ENCODE measurements around the gene DNAAF5.
"Not testable (repeated sequence)": the region's sequence is repeated elsewhere in the genome, so short reads cannot be mapped to it uniquely, and the experiment has no call there.

Gene DNAAF5

DNA sequence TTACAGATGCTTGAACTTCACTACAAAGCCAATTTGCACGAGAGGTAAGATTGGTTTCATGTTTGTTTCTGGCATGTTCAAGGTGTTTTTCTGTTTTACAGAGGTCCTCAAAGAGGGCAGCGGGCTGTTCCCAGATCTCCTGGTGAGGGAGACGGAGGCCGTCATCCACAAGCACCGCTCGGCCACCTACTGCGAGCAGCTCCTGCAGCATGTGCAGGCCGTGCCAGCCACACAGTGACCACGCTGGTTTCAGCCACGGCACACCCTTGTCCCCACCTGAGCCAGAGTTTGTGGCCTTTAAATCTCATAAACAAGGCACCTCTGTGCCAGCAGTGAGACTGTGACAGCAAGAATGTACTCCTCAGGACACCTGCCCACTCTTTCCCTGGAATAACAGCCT lies 58.9 kb downstream of the DNAAF5 start:
- no peak for DNase-seq

GRCh38 chr7:786472-787255 lies 60.2 kb downstream of the DNAAF5 start:
- DNase-seq: peak; percentile 61

DNA sequence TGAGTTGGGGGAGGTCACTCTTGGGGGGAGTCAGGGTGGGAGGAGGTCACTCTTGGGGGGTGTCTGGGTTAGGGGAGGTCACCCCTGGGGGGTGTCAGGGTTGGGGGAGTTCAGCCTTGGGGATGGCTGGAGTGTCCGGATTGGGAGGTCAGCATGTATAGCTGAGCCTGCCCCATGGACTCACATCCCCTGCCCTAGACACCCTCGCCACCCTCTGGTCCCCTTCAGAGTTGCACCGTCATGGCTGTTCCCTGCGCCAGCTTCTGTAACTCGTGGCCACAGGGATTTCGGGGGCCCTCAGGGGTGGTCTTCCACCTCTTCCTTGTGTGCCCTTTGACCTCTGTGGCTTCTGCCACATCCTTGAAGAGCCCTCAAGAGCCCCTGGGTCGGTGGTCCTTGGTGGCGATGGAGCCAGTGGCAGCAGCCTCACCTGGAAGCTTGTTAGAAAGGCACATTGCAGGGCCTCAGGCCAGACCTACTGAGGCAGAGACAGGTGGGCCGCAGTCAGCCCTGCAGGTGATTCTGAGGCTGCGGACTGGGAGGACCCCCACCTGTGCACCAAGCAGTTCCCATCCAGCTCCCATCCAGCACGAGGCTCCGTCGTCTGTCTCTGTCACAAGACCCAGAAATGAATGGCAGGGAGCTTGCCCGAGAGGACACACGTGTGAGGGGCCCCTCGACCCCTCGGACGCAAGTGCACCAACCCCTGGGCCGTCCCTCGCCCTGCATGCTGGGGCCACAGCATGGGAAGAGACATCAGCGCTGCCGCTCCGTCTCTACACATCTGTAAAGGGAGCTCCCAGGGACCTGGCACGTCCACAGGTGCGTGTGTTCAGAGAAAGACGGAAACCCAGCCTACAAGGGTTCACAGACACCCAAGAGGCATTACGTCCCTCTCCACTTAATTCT lies 61.1 kb downstream of the DNAAF5 start:
- DNase-seq: no peak

DNA sequence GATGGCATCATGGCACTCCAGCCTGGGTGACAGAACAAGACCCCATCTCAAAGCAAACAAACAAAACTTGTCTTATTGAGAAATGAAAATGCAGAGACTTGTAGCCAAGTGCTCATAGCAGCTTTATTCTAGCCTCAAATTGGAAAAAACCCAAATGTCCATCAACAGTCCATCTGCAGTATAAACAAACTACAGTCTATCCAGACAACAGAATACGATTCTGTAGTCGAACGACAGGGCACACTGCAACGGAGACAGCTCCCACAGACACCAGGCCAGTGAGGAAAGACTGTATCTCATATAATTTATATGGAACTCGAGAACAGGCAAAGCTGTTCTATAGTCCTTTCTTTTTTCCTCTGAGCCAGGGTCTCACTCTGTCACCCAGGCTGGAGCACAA lies 65.0 kb downstream of the DNAAF5 start:
- DNase-seq: no peak

GRCh38 chr7:794207-794606 lies 67.7 kb downstream of the DNAAF5 start:
- no peak for DNase-seq

DNA sequence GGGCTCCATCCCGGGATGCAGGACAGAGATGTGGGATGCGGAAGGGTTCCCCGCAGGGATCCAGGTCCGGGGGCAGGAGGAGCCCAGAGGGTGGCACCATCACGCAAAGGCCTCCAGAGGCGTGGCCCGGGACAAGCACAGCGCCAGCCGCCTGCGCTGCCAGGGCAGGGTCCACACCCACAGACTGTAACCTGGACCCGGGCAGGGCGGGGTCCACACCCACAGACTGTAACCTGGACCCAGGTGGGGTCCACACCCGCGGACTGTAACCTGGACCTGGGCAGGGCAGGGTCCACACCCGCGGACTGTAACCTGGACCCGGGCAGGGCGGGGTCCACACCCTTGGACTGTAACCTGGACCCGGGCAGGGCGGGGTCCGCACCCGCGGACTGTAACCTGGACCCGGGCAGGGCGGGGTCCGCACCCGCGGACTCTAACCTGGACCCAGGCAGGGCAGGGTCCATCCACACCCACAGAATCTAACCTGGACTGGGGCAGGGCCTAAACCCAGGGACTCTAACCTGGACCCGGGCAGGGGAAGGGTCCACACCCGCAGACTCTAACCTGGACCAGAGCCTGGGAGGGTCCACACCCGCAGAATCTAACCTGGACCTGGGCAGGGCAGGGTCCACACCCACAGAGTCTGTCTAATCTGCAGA lies 68.3 kb downstream of the DNAAF5 start:
- DNase-seq: no peak

GRCh38 chr7:796434-797169 lies 70.1 kb downstream of the DNAAF5 start:
- DNase-seq: not testable (repeated sequence)

DNA sequence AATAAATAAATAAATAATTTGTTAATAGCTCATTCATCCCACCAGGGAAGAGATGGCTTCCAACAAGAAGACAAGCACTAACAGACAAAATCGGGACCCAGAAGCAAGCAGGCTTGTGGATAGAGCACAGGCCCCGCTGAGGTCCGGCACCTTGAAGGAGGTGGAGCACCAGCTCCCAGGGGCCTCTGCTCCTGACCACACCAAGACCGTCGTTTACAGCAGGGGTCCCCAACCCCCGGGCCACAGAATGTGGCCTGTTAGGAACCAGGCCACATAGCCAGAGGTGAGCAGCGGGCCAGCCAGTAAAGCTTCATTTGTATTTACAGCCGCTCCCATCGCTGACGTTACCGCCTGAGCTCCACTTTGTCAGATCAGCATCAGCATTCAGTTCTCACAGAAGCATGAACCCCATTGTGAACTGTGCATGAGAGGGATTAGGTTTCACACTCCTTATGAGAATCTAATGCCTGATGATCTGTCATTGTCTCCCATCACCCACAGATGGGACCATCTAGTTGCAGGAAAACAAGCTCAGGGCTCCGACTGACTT lies 72.5 kb downstream of the DNAAF5 start:
- DNase-seq: no peak

DNA sequence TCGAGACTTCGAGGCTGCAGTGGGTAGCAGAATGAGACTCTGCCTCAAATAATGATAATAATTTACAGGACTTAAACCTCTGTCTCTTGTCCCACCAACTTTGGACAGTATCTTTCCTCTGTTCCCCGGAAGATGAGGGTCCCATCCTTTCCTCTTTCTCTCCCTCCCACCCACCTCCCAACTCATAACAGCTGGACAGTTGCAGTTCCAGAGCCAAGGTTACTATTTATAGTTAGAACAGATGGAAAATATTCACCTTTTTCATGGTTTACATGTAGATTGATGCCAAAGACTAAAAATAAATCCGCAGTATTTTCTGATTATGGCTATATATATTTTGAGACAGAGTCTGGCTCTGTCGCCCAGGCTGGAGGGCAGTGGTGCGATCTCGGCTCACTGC lies 74.2 kb downstream of the DNAAF5 start:
- DNase-seq: no peak

- DNase-seq: peak; percentile 11
Measured at GRCh38 chr7:801351-801750, 74.9 kb downstream of the DNAAF5 start.

GRCh38 chr7:801940-802381 lies 75.5 kb downstream of the DNAAF5 start:
- DNase-seq: no peak

DNA sequence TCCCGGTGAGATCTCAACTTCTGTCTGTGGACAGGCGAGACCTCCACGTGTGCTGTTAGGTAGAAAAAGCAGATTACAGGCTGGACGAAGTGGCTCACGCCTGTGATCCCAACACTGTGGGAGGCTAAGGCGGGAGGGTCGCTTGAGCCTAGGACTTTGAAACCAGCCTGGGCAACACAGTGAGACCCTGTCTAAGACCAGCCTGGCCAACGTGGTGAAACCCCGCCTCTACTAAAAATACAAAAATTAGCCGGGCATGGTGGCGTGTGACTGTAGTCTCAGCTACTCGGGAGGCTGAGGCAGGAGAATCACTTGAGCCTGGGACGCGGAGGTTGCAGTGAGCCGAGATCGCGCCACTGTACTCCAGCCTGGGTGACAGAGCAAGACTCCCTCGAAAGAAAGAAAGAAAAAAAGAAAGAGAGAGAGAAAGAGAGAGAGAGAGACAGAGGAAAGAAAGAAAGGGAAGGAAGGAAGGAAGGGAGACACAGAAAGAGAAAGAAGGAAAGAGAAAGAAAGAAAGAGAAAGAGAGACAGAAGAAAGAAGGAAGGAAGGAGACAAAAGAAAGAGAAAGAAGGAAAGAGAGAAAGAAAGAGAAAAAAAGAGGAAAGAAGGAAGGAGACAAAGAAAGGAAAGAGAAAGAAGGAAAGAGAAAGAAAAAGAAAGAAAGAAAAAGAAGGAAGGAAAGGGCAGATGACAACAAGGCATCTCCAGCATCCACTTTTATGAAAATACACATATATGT lies 76.2 kb downstream of the DNAAF5 start:
- DNase-seq: no peak

DNA sequence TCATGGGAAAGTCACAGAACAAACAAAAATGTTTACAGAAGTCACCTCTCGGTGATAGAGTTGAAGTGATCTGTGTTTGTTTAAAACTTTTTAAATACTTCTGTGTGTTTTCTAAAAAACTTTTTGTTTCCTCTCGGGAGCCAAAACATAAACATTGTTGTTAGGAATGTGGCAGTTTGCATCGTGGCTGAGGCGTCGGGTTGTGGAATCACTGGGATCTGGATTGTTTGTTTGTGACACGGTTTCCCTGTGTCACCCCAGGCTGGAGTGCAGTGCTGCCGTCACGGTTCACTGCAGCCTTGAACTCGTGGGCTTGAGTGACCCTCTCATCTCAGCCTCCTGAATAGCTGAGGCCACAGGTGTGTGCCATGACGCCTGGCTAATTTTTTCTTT lies 76.7 kb downstream of the DNAAF5 start:
- DNase-seq: no peak

- not testable (repeated sequence) for DNase-seq
Measured at GRCh38 chr7:803796-804195, 77.3 kb downstream of the DNAAF5 start.

- DNase-seq: no peak
Measured at GRCh38 chr7:805261-805660, 78.8 kb downstream of the DNAAF5 start.

- no peak for DNase-seq
Measured at GRCh38 chr7:815284-816216, 89.1 kb downstream of the DNAAF5 start.

- DNase-seq: peak; percentile 96
Measured at GRCh38 chr7:816300-816750, 89.8 kb downstream of the DNAAF5 start.

GRCh38 chr7:816751-817671 lies 90.5 kb downstream of the DNAAF5 start:
- DNase-seq: peak; percentile 41

DNA sequence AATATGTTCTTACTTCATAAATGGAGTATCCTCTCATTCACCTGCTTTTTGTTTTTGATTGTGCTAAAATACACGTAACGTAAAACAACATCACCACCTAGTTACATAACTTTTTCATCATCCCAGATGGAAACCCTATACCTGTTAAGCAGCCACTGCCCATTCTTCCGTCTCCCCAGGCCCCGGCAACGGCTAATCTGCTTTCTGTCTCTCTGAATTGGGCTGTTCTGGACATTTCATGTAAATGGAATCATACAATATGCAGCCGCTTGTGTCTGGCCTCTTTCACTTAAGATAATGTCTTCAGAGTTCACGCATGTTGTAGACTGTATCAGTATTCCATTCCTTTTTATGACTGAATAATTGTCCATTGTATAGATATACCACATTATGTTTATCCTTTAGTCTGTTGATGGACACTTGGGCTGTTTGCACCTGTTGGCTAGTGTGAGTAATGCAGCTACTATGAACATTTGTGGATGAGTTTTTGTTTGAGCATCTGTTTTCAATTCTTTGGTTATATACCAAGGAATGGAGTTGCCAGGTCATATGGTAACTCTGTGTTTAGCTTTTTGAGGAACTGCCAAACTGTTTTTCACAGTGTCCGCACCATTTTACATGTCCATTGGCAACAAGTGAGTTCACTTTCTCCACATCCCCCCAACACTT lies 91.7 kb downstream of the DNAAF5 start:
- DNase-seq: peak; percentile 65
